Measurements from ENCODE around the gene RGS16. TPM values are rescaled to one million over a fixed set of nuclear protein-coding genes. Genes with fewer than 3 reads are reported as not detected.

Gene RGS16
- total and polyA plus RNA-seq, 2 of the 13 experiments (the other 11 are each of a cell fraction or from before 2014, with no cell fraction given), result not detected

DNA sequence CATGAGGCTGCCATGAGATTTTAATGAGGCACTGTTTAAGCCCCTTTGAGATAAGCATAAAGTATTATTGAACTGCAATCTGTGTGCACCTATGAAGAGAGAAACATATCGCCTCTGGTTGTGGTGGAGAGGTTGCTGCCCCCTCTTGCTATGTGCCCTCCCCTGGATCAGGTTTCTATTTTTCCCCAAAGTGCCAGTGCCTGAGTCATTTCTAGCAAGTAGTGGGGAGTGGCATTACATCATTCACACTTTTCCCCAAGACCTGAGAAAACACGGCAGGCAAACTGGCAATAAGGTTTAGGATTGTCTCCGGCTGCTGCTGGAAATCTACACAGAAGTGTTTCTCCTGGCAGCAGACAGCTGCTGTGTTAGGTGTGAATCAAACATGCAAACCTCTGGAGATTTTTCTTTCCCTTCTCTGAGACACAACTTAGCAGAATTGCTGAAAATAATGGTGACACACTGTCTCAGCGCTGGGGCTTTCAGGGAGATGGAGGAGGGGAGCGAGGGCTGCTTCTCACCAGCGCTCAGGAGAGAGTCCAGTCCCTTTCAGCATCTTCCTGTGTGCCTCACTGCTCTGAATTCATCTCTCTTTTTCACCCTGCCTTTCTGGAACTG is 13.7 kb upstream of the RGS16 start:
- H3K27me3 ChIP-seq (ENCODE audit: control insufficient read depth in 1 of 2, insufficient read depth in 2 of 2, low read length in 2 of 2), result peaks cover 2 to 45% of the 10 kb centered on the region in 2 experiments
- no peaks in the 10 kb centered on the region for H4K20me1 ChIP-seq (ENCODE audit: insufficient read depth, low read length)
- no peak overlapping the region for H3K27ac ChIP-seq (ENCODE audit: extremely low read length, insufficient read depth, low read length)
- no peaks in the 10 kb centered on the region for H3K9me3 ChIP-seq (ENCODE audit: low read length)
- H2AFZ ChIP-seq (ENCODE audit: low read length), result no peak overlapping the region
- no peaks in the 10 kb centered on the region for H3K79me2 ChIP-seq (ENCODE audit: insufficient read depth, low read length)
- in situ Hi-C loops (cut with HindIII; ENCODE audit: extremely low pct_ligation_motif_present, low pct_unique_long_range_greater_than_20kb), result no loop called here
- intact Hi-C loops (cut with micrococcal nuclease; ENCODE audit: unreplicated experiment), result no loop called here
- no TSS peak for BruUV-seq (replicated peaks)
- 0 out of 2 replicates have a peak, but pooled peaks cover 7% of the 10 kb centered on the region for H3K4me1 ChIP-seq (ENCODE audit: insufficient read depth, low read length)
- no peak overlapping the region for H3K9ac ChIP-seq (ENCODE audit: insufficient read depth, low read depth, low read length)
- H3K4me3 ChIP-seq (replicated peaks in 1 of 3; ENCODE audit: insufficient read depth in 1 of 3, low read depth in 2 of 3, low read length in 3 of 3), result no peak overlapping the region
- ATAC-seq (no peak), FAIRE-seq (no peak), DNase-seq (ENCODE audit: low spot score) (no peak)
- H3K36me3 ChIP-seq (replicated peaks in 1 of 2; ENCODE audit: control insufficient read depth in 1 of 2, insufficient read depth in 2 of 2, low read length in 2 of 2), result no peaks in the 10 kb centered on the region
- TF ChIP-seq ZNF558 (CRISPR knock-in tag; IDR thresholded peaks at IDR 0.05; ENCODE audit: borderline replicate concordance), result no peak
- no peak for TF ChIP-seq ZSCAN5A (CRISPR knock-in tag; IDR thresholded peaks at IDR 0.05; ENCODE audit: borderline replicate concordance)
- no peak for TF ChIP-seq ZNF788 (CRISPR knock-in tag; IDR thresholded peaks at IDR 0.05; ENCODE audit: borderline replicate concordance)
- no peak for TF ChIP-seq ZNF331 (CRISPR knock-in tag; IDR thresholded peaks at IDR 0.05)
- no peak for TF ChIP-seq ZNF841 (CRISPR knock-in tag; IDR thresholded peaks at IDR 0.05; ENCODE audit: borderline replicate concordance)
- no peak for TF ChIP-seq KDM5B (CRISPR knock-in tag; IDR thresholded peaks at IDR 0.05; ENCODE audit: borderline replicate concordance)
- no peak for TF ChIP-seq ASH2L (IDR thresholded peaks at IDR 0.05; ENCODE audit: insufficient read length, low read depth, low read length)
- TF ChIP-seq GTF2F1 (IDR thresholded peaks at IDR 0.05; ENCODE audit: low read length), result no peak
- no peak for TF ChIP-seq ZSCAN20 (CRISPR knock-in tag; IDR thresholded peaks at IDR 0.05; ENCODE audit: borderline replicate concordance)
- TF ChIP-seq ZNF652 (CRISPR knock-in tag; IDR thresholded peaks at IDR 0.05; ENCODE audit: borderline replicate concordance, low read depth), result no peak
- TF ChIP-seq HNRNPUL1 (IDR thresholded peaks at IDR 0.05; ENCODE audit: low read depth, low read length), result no peak
- ChIA-PET CTCF (ENCODE audit: low intra/inter-chr PET ratio, low total read pairs) (no interaction called here), POLR2A (no interaction called here)
- 8% methylated on average over 4 of the region's 6 CpGs for WGBS (ENCODE audit: low lambda C conversion rate)
- no peak overlapping the region for H3K4me2 ChIP-seq (ENCODE audit: low read depth, low read length)
